NCI-H510A treated with DMSO at 0.1 percent for 48 hours (cell line): ENCODE results near the gene CERS6.
"Not testable (repeated sequence)": the region's sequence is repeated elsewhere in the genome, so short reads cannot be mapped to it uniquely, and the experiment has no call there.

Experiments
- DNase-seq: peaks from one replicate; lab custom pipeline; 2025; lab: John Stamatoyannopoulos, UW

The CERS6 gene

GRCh38 chr2:168455645-168456520 is at the start of gene CERS6:
CERS6 (plus strand) TSS chr2:168456272; CDS start chr2:168456449, 177 bp downstream.
- DNase-seq, result peak; percentile 70

DNA sequence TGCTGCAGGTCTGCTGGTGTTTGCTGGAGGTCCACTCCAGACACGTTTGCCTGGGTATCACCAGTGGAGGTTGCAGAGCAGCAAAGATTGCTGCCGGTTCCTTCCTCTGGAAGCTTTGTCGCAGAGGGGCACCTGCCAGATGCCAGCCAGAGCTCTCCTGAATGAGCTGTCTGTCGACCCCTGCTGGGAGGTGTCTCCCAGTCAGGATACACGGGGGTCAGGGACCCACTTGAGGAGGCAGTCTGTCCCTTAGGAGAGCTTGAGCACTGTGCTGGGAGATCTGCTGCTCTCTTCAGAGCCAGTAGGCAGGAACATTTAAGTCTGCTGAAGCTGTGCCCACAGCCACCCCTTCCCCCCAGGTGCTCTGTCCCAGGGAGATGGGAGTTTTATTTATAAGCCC is 43.8 kb upstream of the CERS6 start:
- DNase-seq, result not testable (repeated sequence)

DNA sequence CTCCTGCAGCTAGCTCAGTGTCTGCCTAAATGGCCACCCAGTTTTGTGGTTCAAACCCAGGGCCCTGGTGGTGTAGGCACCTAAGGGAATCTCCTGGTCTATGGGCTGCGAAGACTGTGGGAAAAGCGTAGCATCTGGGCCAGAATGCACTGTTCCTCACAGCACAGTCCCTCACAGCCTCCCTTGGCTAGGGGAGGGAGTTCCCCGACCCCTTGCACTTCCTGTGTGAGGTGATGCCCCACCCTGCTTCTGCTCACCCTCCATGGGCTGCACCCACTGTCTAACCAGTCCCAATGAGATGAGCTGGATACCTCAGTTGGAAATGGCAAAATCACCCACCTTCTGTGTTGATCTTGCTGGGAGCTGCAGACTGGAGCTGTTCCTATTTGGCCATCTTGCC is 43.0 kb upstream of the CERS6 start:
- DNase-seq, result not testable (repeated sequence)

GRCh38 chr2:168416555-168416954 is 39.5 kb upstream of the CERS6 start:
- no peak for DNase-seq

DNA sequence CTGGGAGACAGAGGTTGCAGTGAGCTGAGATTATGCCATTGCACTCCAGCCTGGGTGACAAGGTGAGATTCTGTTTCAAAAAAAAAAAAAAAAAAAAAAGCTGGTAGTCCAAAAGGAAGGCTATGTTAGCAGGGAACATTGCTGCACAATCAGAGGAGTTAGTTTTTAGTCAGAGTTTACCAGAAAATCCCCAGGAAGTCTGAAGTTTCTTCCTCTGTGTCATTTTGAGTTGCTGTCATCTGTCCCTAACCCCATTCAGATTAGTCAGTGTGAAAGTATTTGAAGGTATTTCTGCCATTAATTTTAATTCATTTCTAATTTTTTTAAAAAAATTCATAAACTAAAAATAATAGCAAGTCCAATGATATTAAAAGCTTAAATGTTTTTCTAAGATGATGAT is 33.5 kb upstream of the CERS6 start:
- DNase-seq, result no peak

- DNase-seq, result no peak
Observed at GRCh38 chr2:168424112-168424951, 31.7 kb upstream of the CERS6 start.

- no peak for DNase-seq
Observed at GRCh38 chr2:168424971-168425370, 31.1 kb upstream of the CERS6 start.

DNA sequence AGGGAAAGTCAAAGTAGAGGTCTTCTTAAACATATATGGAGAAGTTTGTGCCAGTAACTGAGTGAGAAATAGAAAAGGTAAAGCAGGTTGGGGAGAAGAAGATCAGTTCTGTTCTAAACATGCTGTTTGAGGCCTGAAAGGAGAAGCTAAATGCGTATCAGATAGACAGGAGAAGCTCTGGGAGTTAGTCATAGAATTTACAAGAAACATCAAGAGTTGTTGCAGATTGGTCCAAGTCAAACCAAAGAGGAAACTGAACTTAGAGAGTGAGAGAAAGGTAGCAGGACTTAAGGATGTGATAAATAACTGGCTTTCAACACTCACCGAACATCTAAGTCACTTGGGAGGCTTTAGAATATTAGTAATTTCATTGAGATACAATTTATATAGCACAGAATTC is 29.2 kb upstream of the CERS6 start:
- DNase-seq, result no peak

- DNase-seq, result no peak
Observed at GRCh38 chr2:168427451-168427850, 28.6 kb upstream of the CERS6 start.

GRCh38 chr2:168428431-168428830 is 27.6 kb upstream of the CERS6 start:
- DNase-seq, result no peak

DNA sequence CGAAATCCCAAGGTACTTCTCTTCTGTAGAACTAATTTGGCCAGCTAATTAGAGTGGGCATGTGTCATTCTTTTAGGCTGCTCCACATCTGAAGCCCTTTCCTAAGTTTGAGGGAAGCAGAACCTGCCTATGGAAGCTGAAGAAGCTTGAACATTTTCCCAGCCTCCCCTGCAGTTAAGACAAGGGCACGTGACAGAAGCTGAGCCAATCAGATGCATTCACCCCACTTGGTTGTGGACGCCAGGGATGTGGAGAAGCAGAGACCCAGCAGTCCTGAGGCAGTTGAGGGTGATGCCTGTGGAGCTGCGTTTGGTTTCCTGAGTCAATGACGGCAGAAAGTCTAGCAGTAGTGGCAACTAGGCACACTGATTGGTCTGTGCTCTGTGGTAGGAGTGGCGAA is 26.1 kb upstream of the CERS6 start:
- no peak for DNase-seq

- DNase-seq, result no peak
Observed at GRCh38 chr2:168430431-168430830, 25.6 kb upstream of the CERS6 start.

- no peak for DNase-seq
Observed at GRCh38 chr2:168431301-168432024, 24.6 kb upstream of the CERS6 start.

GRCh38 chr2:168432100-168432499 is 24.0 kb upstream of the CERS6 start:
- no peak for DNase-seq

DNA sequence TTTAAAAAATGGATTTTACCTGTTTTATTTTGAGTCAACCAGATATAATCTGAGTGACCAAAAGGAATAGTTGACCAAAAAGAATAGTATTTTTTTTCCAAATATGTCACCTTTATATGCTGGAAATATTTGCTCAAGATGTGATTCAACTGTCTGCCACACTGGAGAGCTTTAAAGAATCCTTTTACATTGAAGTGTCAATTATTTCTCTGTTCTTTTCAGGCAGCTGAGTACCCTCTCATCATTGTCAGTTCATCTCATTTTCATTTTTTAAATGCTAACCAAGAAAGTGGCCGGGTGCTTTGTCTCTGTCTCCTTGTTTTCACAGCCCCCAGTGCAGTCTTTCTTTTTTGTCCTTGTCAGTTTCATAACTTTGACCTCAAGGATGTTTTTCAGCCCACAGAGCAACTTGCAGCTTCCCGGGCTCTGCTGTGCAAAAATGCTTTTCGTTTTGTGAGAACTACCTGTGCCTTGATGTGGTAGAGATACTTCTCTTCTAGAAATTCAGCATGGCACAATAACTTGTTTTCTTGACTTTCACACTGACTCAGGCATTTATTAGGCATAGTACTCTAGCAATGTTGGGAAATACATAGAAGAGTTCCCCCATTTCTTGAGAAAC is 23.4 kb upstream of the CERS6 start:
- no peak for DNase-seq

- DNase-seq, result no peak
Observed at GRCh38 chr2:168433527-168433926, 22.5 kb upstream of the CERS6 start.

DNA sequence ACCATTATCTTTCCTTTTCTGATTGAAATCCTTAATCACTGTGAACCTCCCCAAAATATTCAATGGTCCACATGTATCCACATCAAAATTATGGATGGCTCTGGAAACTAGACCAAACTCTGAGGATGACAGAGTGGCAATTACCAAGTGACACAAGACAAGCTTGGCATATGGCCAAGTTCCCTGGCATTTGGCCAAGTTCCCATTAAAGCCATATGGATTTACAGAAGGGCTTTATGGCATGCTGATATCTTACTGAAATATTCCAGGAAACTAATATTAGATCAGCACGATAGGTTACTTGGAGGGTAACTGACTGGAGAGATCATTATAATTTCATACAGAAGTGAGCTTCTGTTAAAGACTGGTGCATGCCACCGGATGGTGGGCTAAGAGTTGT is 21.9 kb upstream of the CERS6 start:
- DNase-seq, result peak; percentile 73

DNA sequence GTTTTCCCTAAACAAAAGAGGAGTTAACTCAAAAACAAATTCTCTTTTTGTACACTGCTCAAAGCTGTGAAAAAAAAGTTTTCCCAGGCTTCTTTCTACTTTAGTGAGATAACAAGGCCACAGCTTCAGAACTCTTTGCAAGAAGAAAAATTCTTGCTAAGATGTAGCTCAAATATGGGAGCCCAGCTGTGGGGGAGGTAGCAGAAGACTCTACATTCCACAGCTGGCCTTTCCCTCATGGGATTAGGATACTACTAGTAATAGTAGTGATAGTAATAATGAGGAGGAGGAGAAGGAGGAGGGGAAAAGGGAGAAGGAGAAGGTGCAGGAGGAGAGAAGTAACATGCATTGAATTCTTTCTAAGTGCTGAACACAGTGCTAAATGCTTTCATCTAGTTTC is 19.2 kb upstream of the CERS6 start:
- no peak for DNase-seq

DNA sequence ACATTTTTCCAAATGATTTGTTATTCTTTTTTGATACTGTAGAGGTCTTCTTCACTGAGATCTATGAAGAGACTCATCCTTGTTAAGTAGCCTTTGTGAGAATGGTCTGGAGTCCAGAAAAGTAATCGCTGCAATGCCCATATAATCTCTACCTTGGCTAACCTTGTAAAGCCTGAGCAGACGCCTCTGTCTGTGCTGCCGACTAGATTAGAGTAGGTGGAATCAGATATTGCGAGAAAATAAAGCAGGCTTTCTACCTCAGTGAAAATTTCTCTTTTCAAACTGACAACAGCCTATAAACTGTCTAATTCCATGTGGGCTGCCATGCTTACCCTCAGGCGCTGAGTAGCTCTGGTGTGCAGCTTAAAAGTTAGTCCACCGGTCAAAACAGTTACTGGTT is 17.5 kb upstream of the CERS6 start:
- no peak for DNase-seq

DNA sequence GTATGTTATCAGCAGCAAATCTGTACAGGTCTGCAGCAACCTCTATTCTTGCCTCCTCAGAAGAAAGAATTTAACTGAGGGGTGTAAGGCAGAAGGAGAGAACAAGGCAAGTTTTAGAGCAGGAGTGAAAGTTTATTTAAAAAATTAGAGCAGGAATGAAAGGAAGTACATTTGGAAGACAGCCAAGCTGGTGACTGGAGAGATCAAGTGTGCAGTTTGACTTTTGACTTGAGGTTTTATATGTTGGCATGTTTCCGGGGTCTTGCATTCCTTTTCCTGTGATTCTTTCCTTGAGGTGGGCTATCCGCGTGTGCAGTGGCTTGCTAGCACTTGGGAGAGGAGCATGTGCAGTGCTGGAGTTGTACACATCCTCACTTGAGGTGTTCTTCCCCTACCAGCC is 16.5 kb upstream of the CERS6 start:
- peak; percentile 8 for DNase-seq

GRCh38 chr2:168441214-168441872 is 14.7 kb upstream of the CERS6 start:
- DNase-seq, result no peak
